Muscle of back (tissue), 11 donors: Measurements from ENCODE around the gene SLC4A5. TPM values are rescaled to one million over a fixed set of nuclear protein-coding genes. Genes with fewer than 3 reads are reported as not detected.
"Not testable (repeated sequence)": the region's sequence is repeated elsewhere in the genome, so short reads cannot be mapped to it uniquely, and the experiment has no call there.

Source experiments
- DNase-seq, 3 donors: peaks; one replicate each; pipeline versions ENCODE4 v3.0.0 to v3.0.0-alpha.2; 2013
- polyA plus RNA-seq, 10 donors: library from polyadenylated mRNA; unstranded; fragments of 120-200 nt; gene quantifications; one replicate each; pipeline ENCODE4 v1.2.1, GENCODE V29; 2013; ENCODE audit not compliant: insufficient read length in 10 of 10

SLC4A5 gene
- polyA plus RNA-seq, 10 donors, result 1.4 to 3.9 (median 2.2) TPM

- not testable (repeated sequence) for DNase-seq
Measured at GRCh38 chr2:74229865-74230264, 113.4 kb downstream of the SLC4A5 start.

- DNase-seq, result no peak
Measured at GRCh38 chr2:74228772-74229171, 114.4 kb downstream of the SLC4A5 start.

GRCh38 chr2:74227646-74228045 is 115.6 kb downstream of the SLC4A5 start:
- DNase-seq, result no peak

GRCh38 chr2:74226648-74227213 is 116.5 kb downstream of the SLC4A5 start:
- DNase-seq, result peak in 2 of 3 donors; percentile 11 to 13

GRCh38 chr2:74225698-74226459 is 117.3 kb downstream of the SLC4A5 start:
- DNase-seq, result no peak

GRCh38 chr2:74223941-74224770 is 119.1 kb downstream of the SLC4A5 start:
- DNase-seq, result no peak

- no peak for DNase-seq
Measured at GRCh38 chr2:74222300-74222650, 120.9 kb downstream of the SLC4A5 start.

GRCh38 chr2:74221604-74222299 is 121.5 kb downstream of the SLC4A5 start:
- no peak for DNase-seq

GRCh38 chr2:74221091-74221490 is 122.1 kb downstream of the SLC4A5 start:
- no peak for DNase-seq

- no peak for DNase-seq
Measured at GRCh38 chr2:74219846-74220486, 123.2 kb downstream of the SLC4A5 start.

GRCh38 chr2:74216642-74217041 is 126.6 kb downstream of the SLC4A5 start:
- no peak for DNase-seq

- not testable (repeated sequence) for DNase-seq
Measured at GRCh38 chr2:74215771-74216170, 127.4 kb downstream of the SLC4A5 start.

- no peak for DNase-seq
Measured at GRCh38 chr2:74212702-74213410, 130.4 kb downstream of the SLC4A5 start.

- no peak for DNase-seq
Measured at GRCh38 chr2:74206180-74206688, 137.0 kb downstream of the SLC4A5 start.

GRCh38 chr2:74205596-74205995 is 137.6 kb downstream of the SLC4A5 start:
- no peak for DNase-seq

GRCh38 chr2:74205113-74205512 is 138.1 kb downstream of the SLC4A5 start:
- no peak for DNase-seq

GRCh38 chr2:74204436-74204835 is 138.8 kb downstream of the SLC4A5 start:
- no peak for DNase-seq

- DNase-seq, result peak in 2 of 3 donors; percentile 22 to 26
Measured at GRCh38 chr2:74201596-74201995, 141.6 kb downstream of the SLC4A5 start.

GRCh38 chr2:74201196-74201595 is 142.0 kb downstream of the SLC4A5 start:
- DNase-seq, result no peak

GRCh38 chr2:74199871-74200305 is 143.3 kb downstream of the SLC4A5 start:
- DNase-seq, result peak in 1 of 3 donors; percentile 48

GRCh38 chr2:74199275-74199701 is 143.9 kb downstream of the SLC4A5 start:
- DNase-seq, result no peak
